Measurements from ENCODE around the gene COPZ1. TPM values are rescaled to one million over a fixed set of nuclear protein-coding genes. Genes with fewer than 3 reads are reported as not detected.
A peak's percentile ranks its signal among the peaks of the same experiment; 100 is the strongest.

Gene COPZ1
- total and polyA plus RNA-seq, 9 of the 15 experiments (the other 6 are each of a cell fraction or from before 2014, with no cell fraction given): 137 to 487 (median 233) TPM

DNA sequence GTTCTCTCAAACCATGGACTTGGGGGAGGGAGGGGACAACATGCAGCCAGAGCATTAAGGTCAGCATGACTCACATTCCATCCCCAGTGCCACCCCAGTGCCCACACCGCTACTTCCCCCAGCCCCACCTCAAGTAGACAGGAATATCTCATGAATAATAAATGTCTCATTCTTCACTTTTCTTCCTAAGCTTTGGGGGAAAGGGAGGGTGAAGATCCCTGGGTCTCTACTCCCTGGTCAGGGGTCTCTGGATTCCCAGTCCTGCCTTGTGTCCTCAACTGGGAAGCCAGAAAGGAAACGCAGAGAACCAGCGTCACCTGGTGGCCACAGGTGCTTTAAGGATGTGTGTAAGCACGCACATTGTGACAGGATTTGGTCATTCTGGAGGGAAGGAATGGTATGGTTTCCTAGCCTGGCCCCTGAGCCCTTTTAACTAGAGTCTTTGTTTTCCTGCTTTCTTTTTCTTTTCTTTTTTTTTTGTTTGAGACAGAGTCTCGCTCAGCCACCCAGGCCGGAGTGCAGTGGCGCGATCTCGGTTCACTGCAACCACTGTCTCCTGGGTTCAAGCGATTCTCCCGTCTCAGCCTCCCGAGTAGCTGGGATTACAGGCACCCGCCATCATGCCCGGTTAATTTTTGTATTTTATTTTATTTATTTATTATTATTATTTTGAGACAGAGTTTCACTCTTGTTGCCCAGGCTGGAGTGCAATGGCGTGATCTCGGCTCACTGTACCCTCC is 36.0 kb downstream of the COPZ1 start (continued):
- peak; percentile 97 for TF ChIP-seq STAG1 (CRISPR knock-in tag; IDR thresholded peaks at IDR 0.05; ENCODE audit: borderline replicate concordance)
- TF ChIP-seq, protein P1, sequence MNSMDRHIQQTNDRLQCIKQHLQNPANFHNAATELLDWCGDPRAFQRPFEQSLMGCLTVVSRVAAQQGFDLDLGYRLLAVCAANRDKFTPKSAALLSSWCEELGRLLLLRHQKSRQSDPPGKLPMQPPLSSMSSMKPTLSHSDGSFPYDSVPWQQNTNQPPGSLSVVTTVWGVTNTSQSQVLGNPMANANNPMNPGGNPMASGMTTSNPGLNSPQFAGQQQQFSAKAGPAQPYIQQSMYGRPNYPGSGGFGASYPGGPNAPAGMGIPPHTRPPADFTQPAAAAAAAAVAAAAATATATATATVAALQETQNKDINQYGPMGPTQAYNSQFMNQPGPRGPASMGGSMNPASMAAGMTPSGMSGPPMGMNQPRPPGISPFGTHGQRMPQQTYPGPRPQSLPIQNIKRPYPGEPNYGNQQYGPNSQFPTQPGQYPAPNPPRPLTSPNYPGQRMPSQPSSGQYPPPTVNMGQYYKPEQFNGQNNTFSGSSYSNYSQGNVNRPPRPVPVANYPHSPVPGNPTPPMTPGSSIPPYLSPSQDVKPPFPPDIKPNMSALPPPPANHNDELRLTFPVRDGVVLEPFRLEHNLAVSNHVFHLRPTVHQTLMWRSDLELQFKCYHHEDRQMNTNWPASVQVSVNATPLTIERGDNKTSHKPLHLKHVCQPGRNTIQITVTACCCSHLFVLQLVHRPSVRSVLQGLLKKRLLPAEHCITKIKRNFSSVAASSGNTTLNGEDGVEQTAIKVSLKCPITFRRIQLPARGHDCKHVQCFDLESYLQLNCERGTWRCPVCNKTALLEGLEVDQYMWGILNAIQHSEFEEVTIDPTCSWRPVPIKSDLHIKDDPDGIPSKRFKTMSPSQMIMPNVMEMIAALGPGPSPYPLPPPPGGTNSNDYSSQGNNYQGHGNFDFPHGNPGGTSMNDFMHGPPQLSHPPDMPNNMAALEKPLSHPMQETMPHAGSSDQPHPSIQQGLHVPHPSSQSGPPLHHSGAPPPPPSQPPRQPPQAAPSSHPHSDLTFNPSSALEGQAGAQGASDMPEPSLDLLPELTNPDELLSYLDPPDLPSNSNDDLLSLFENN (IDR thresholded peaks at IDR 0.05; ENCODE audit: low read depth in 2 of 2, low read length in 2 of 2): peak in 1 of 2 experiments; percentile 34; a peak in 1 of 4 replicates
- TF ChIP-seq ESRRB (CRISPR knock-in tag; IDR thresholded peaks at IDR 0.05; ENCODE audit: borderline replicate concordance): no peak
- TF ChIP-seq ZNF512 (tag; IDR thresholded peaks at IDR 0.05): no peak
- peak; percentile 37 to 73; a peak in 3 of 4 replicates for TF ChIP-seq FOXK2 (conservative IDR thresholded peaks at IDR 0.05 in 1 of 2, IDR thresholded peaks at IDR 0.05 in 1 of 2; ENCODE audit: low read depth in 2 of 2)
- TF ChIP-seq, protein P2, sequence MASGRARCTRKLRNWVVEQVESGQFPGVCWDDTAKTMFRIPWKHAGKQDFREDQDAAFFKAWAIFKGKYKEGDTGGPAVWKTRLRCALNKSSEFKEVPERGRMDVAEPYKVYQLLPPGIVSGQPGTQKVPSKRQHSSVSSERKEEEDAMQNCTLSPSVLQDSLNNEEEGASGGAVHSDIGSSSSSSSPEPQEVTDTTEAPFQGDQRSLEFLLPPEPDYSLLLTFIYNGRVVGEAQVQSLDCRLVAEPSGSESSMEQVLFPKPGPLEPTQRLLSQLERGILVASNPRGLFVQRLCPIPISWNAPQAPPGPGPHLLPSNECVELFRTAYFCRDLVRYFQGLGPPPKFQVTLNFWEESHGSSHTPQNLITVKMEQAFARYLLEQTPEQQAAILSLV (tag; IDR thresholded peaks at IDR 0.05): no peak
- no peak for TF ChIP-seq SP2 (IDR thresholded peaks at IDR 0.05; ENCODE audit: extremely low read depth, low read depth, low read length, poor library complexity, severe bottlenecking)
- no peak for TF ChIP-seq ZBTB9 (CRISPR knock-in tag; IDR thresholded peaks at IDR 0.05)
- 0 out of 4 replicates have a peak, but pooled peaks of 1 of the 2 experiments have one; percentile 31 for TF ChIP-seq TEAD1 (CRISPR knock-in tag; IDR thresholded peaks at IDR 0.05)
- TF ChIP-seq GTF2F1 (IDR thresholded peaks at IDR 0.05; ENCODE audit: low read depth, low read length): no peak
- TF ChIP-seq MTA3 (IDR thresholded peaks at IDR 0.05; ENCODE audit: borderline replicate concordance): peak; percentile 72
- TF ChIP-seq ARID3B (CRISPR knock-in tag; IDR thresholded peaks at IDR 0.05; ENCODE audit: borderline replicate concordance): no peak
- peak; percentile 49; the same call in 1 of the 2 replicates for TF ChIP-seq BHLHE40 (IDR thresholded peaks at IDR 0.05; ENCODE audit: low read length)
- no peak for TF ChIP-seq POLR2B (IDR thresholded peaks at IDR 0.05; ENCODE audit: low read depth, partially characterized antibody)
- no peak for TF ChIP-seq SRSF7 (optimal IDR thresholded peaks at IDR 0.05; ENCODE audit: low read depth, low read length)
- no peak for TF ChIP-seq NR2C2 (CRISPR knock-in tag; IDR thresholded peaks at IDR 0.05)
- no peak for TF ChIP-seq NR2C2 (tag; IDR thresholded peaks at IDR 0.05)
- TF ChIP-seq KDM2B (CRISPR knock-in tag; IDR thresholded peaks at IDR 0.05): no peak
